Esophagus muscularis mucosa (tissue), 4 donors: Measurements from ENCODE around the gene CTBS. TPM values are rescaled to one million over a fixed set of nuclear protein-coding genes. Genes with fewer than 3 reads are reported as not detected.

Experiments used
- DNase-seq: peaks from one replicate; pipeline ENCODE4 v3.0.0-alpha.2; 2017; ENCODE audit errors: extremely low spot score
- H3K27ac ChIP-seq, 4 donors: fragments of 200-600 bp; sonication (generic); replicated peaks in 1 of 4; 1 replicate in 3 of 4; 2 replicates in 1 of 4; pipeline ENCODE4 v1.5.1; 2016 to 2019; ENCODE audit warnings: mild to moderate bottlenecking in 1 of 4
- H3K27me3 ChIP-seq, 4 donors: fragments of 200-600 bp; sonication (generic); one replicate each; pipeline versions ENCODE4 v1.5.1 to v1.6.0; 2016 to 2019
- H3K36me3 ChIP-seq, 4 donors: fragments of 200-600 bp; sonication (generic); one replicate each; pipeline ENCODE4 v1.5.1; 2016 to 2019
- H3K4me1 ChIP-seq, 4 donors: fragments of 200-600 bp; sonication (generic); one replicate each; pipeline ENCODE4 v1.5.1; 2016 to 2019
- H3K4me3 ChIP-seq, 4 donors: fragments of 200-600 bp; sonication (generic); 1 replicate in 2 of 4; 2 replicates in 2 of 4; pipeline ENCODE4 v1.5.1; 2016 to 2019; ENCODE audit warnings: mild to moderate bottlenecking in 4 of 4, moderate library complexity in 1 of 4
- H3K9me3 ChIP-seq, 4 donors: fragments of 200-600 bp; sonication (generic); 1 replicate in 3 of 4; 2 replicates in 1 of 4; pipeline ENCODE4 v1.5.1; 2016 to 2019
- EP300 ChIP-seq: sonication (generic); formaldehyde crosslinking; IDR thresholded peaks from one replicate; pipeline ENCODE4 v1.6.1; 2017; ENCODE audit warnings: antibody characterized with exemption
- POLR2A ChIP-seq: fragments of 450-650 bp; IDR thresholded peaks from one replicate; pipeline ENCODE4 v1.6.1; 2017; ENCODE audit warnings: antibody characterized with exemption, moderate library complexity, mild to moderate bottlenecking, low read depth
- POLR2AphosphoS5 ChIP-seq, 2 donors: sonication (generic); formaldehyde crosslinking; IDR thresholded peaks; one replicate each; pipeline ENCODE4 v1.6.1; 2017; ENCODE audit warnings: antibody characterized with exemption in 2 of 2
- WGBS: methylation state at CpG from one replicate; pipeline ENCODE4 v1.1.5; 2018; 5-methylcytosine and 5-hydroxymethylcytosine counted together
- intact Hi-C: fragments of 100-400 bp; cut with DNase I; formaldehyde crosslinking; loops from one replicate; pipeline ENCODE4 v1.15.1; 2023
- total RNA-seq, 4 donors: library from RNA; depleted of rRNA; stranded (reverse); fragments of >200 nt; gene quantifications; one replicate each; pipeline versions ENCODE4 v1.1.0 to v1.2.1, GENCODE V29; 2016
- TF ChIP-seq, protein P1 (sequence below), 3 experiments: fragments of 200-600 bp in 2 of 3; fragments of 450-650 bp in 1 of 3; sonication (generic) in 2 of 3; IDR thresholded peaks; one replicate each; pipeline ENCODE4 v1.5.1; 2017 to 2019; ENCODE audit warnings: antibody characterized with exemption in 3 of 3, mild to moderate bottlenecking in 2 of 3, moderate library complexity in 1 of 3

The CTBS gene
- total RNA-seq, 4 donors from 2014 or later, result 7.1 to 8.9 (median 8.5) TPM

DNA sequence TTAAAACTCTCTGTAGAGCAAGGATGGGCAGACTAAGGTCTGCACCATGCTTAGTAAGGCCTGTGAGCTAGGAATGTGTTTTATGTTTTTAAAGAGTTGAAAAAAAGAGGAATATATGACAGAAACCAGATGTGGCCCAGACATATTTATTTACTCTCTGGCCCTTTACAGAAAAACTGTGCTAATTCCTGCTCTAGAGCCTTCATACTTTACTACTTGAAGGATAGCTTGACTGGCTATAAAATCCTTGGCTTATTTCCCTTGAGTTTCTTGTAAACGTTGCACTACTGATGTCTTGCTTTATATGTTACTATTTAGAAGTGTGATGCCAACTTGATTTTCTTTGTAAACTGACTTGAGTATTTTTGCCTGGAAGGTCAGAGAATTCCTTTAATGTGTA is 33.5 kb downstream of the CTBS start:
- no peaks in the 10 kb centered on the region for H3K9me3 ChIP-seq
- 45% methylated on average over 1 of the region's 1 CpG for WGBS
- TF ChIP-seq EP300, result no peak
- no peak for TF ChIP-seq POLR2A
- no peak for TF ChIP-seq POLR2AphosphoS5 (IDR thresholded peaks at IDR 0.05)
- TF ChIP-seq, protein P1, sequence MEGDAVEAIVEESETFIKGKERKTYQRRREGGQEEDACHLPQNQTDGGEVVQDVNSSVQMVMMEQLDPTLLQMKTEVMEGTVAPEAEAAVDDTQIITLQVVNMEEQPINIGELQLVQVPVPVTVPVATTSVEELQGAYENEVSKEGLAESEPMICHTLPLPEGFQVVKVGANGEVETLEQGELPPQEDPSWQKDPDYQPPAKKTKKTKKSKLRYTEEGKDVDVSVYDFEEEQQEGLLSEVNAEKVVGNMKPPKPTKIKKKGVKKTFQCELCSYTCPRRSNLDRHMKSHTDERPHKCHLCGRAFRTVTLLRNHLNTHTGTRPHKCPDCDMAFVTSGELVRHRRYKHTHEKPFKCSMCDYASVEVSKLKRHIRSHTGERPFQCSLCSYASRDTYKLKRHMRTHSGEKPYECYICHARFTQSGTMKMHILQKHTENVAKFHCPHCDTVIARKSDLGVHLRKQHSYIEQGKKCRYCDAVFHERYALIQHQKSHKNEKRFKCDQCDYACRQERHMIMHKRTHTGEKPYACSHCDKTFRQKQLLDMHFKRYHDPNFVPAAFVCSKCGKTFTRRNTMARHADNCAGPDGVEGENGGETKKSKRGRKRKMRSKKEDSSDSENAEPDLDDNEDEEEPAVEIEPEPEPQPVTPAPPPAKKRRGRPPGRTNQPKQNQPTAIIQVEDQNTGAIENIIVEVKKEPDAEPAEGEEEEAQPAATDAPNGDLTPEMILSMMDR (IDR thresholded peaks at IDR 0.05), result no peak

DNA sequence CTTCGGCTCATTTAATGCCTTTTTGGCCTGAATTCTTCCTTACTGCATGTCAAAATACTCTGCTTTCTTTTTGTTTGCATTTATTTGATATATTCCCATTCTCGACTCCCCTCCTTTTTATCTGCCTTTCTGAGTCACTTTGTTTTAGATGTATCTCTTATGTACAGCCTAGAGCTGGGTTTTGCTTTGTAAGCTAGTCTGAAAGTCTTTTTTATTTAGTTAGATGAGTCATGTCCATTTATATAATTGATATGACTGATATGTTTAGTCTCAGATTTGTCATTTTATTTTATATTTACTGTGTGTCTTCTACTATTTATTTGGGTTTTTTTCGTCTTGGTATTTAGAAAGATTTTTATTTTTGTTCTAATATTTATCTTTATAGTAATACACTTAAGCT is 34.3 kb downstream of the CTBS start:
- Histone ChIP-seq H3K4me3 (no peak overlapping the region), H3K4me1 (no peaks in the 10 kb centered on the region), H3K27ac (no peak overlapping the region), H3K27me3 (no peaks in the 10 kb centered on the region), H3K36me3 (peaks cover 0 to 23% (median 4%) of the 10 kb centered on the region in 4 donors), H3K9me3 (no peaks in the 10 kb centered on the region)
- TF ChIP-seq, protein P1 (IDR thresholded peaks at IDR 0.05), result no peak
- no peak for TF ChIP-seq POLR2A
- TF ChIP-seq POLR2AphosphoS5 (IDR thresholded peaks at IDR 0.05), result no peak
- no peak for TF ChIP-seq EP300
- intact Hi-C loops, result no loop called here
- DNase-seq, result no peak
- 81% methylated on average over 3 of the region's 3 CpGs for WGBS

More for the DNA sequence above, 33.5 kb downstream of the CTBS start:
- DNase-seq, result no peak
- Histone ChIP-seq H3K27me3 (no peaks in the 10 kb centered on the region), H3K27ac (no peak overlapping the region), H3K4me3 (no peak overlapping the region), H3K4me1 (no peaks in the 10 kb centered on the region), H3K36me3 (peaks cover 0 to 23% (median 4%) of the 10 kb centered on the region in 4 donors)
- intact Hi-C loops, result no loop called here

DNA sequence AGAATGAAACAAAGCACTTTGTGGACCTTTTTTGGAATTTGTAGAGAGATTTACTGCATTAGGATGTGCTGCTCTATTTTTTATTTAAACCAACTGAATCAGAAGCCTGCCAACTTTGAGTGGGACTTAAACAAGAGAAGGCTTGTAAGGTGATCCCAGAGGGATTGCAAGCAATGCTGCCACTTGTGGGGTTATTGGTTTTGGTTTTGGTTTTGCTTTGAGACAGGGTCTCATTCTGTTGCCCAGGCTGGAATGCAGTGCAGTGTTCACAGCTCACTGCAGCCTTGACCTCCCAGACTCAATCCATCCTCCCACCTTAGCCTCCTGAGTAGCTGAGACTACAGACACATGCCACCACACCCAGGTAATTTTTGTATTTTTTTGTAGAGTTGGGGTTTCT is 35.6 kb downstream of the CTBS start:
- no peak for DNase-seq
- Histone ChIP-seq H3K4me1 (no peaks in the 10 kb centered on the region), H3K27ac (no peak overlapping the region), H3K4me3 (no peak overlapping the region), H3K27me3 (no peaks in the 10 kb centered on the region), H3K36me3 (peaks cover 0 to 23% (median 4%) of the 10 kb centered on the region in 4 donors), H3K9me3 (no peaks in the 10 kb centered on the region)
- TF ChIP-seq EP300 (no peak), POLR2A (no peak)
- TF ChIP-seq, protein P1 (IDR thresholded peaks at IDR 0.05), result no peak
- intact Hi-C loops, result no loop called here

- Histone ChIP-seq H3K4me1 (no peaks in the 10 kb centered on the region), H3K27me3 (no peaks in the 10 kb centered on the region), H3K27ac (no peak overlapping the region), H3K9me3 (no peaks in the 10 kb centered on the region), H3K4me3 (no peak overlapping the region), H3K36me3 (peaks cover 0 to 4% (median 2%) of the 10 kb centered on the region in 4 donors)
- no peak for TF ChIP-seq POLR2AphosphoS5 (IDR thresholded peaks at IDR 0.05)
- TF ChIP-seq POLR2A, result no peak
- no peak for TF ChIP-seq EP300
- TF ChIP-seq, protein P1 (IDR thresholded peaks at IDR 0.05), result no peak
- intact Hi-C loops, result no loop called here
- WGBS, result 87% methylated on average over 1 of the region's 1 CpG
- no peak for DNase-seq
Measured at GRCh38 chr1:84525779-84526178, 48.5 kb downstream of the CTBS start.

GRCh38 chr1:84524590-84524989 is 49.6 kb downstream of the CTBS start:
- no peak overlapping the region for H3K27ac ChIP-seq
- peaks cover 0 to 4% (median 2%) of the 10 kb centered on the region in 4 donors for H3K36me3 ChIP-seq
- TF ChIP-seq POLR2A (no peak), EP300 (no peak), POLR2AphosphoS5 (IDR thresholded peaks at IDR 0.05) (no peak)
- TF ChIP-seq, protein P1 (IDR thresholded peaks at IDR 0.05), result no peak
- intact Hi-C loops, result no loop called here
- H3K9me3 ChIP-seq, result no peaks in the 10 kb centered on the region
- no peak overlapping the region for H3K4me3 ChIP-seq
- no peaks in the 10 kb centered on the region for H3K4me1 ChIP-seq
- no peak for DNase-seq
- no peaks in the 10 kb centered on the region for H3K27me3 ChIP-seq
